ENCODE measurements around the gene TDRD10.

GRCh38 chr1:154590756-154591155 lies 88.7 kb downstream of the TDRD10 start:
- TF ChIP-seq ZNF274 (IDR thresholded peaks at IDR 0.05; ENCODE audit: low read depth, low read length) (no peak), SUZ12 (IDR thresholded peaks at IDR 0.05; ENCODE audit: extremely low read depth, insufficient read depth, insufficient read length) (no peak), YY1 (IDR thresholded peaks at IDR 0.05; ENCODE audit: insufficient read depth, insufficient read length) (no peak)
